DND-41 (cell line): Measurements from ENCODE around the gene MCF2L2.

ENCODE experiments used
- ATAC-seq: fragments of 200-7000 bp; cut with Tn5 transposase; 3 replicates; pipeline ENCODE4 v1.9.1; 2021; ENCODE audit warnings: low read depth; ENCODE audit not compliant: insufficient read depth
- DNase-seq: peaks from one replicate; pipeline ENCODE4 v3.0.0-alpha.2; 2020
- H2AFZ ChIP-seq: 2 replicates; pipeline ENCODE4 v1.6.0; 2012; ENCODE audit warnings: low read depth, low read length
- H3K27ac ChIP-seq: 2 replicates; pipeline ENCODE4 v1.5.1; 2012; ENCODE audit warnings: low read length, inconsistent platforms
- H3K27me3 ChIP-seq: fragments of 200-600 bp; sonication (generic); 2 replicates; pipeline ENCODE4 v1.6.0; 2012; ENCODE audit warnings: low read length, mild to moderate bottlenecking, inconsistent platforms; ENCODE audit not compliant: insufficient read depth, poor library complexity
- H3K36me3 ChIP-seq: 2 replicates; pipeline ENCODE4 v1.5.1; 2012; ENCODE audit warnings: low read length, inconsistent platforms; ENCODE audit not compliant: insufficient read depth
- H3K4me1 ChIP-seq: 2 replicates; pipeline ENCODE4 v1.5.1; 2012; ENCODE audit warnings: mild to moderate bottlenecking, low read length; ENCODE audit not compliant: insufficient read depth
- H3K4me2 ChIP-seq: 2 replicates; pipeline ENCODE4 v1.6.0; 2012; ENCODE audit warnings: mild to moderate bottlenecking, moderate library complexity, low read length, inconsistent platforms; ENCODE audit not compliant: insufficient read depth
- H3K4me3 ChIP-seq, 2 experiments: fragments of 200-600 bp in 1 of 2; shearing (Covaris generic) in 1 of 2; 2 replicates each; pipeline ENCODE4 v1.5.1; 2012 to 2016; ENCODE audit warnings: inconsistent platforms in 2 of 2, low read length in 2 of 2, mild to moderate bottlenecking in 2 of 2, low read depth in 1 of 2, moderate library complexity in 1 of 2
- H3K79me2 ChIP-seq: 2 replicates; pipeline ENCODE4 v1.6.0; 2012; ENCODE audit warnings: low read length, inconsistent platforms; ENCODE audit not compliant: insufficient read depth
- H3K9ac ChIP-seq: 2 replicates; pipeline ENCODE4 v1.6.0; 2012; ENCODE audit warnings: low read depth, mild to moderate bottlenecking, inconsistent platforms, low read length, moderate library complexity
- H3K9me3 ChIP-seq: 2 replicates; pipeline ENCODE4 v1.5.1; 2012; ENCODE audit warnings: low read length, moderate library complexity, mild to moderate bottlenecking, inconsistent platforms; ENCODE audit not compliant: insufficient read depth, severe bottlenecking
- H4K20me1 ChIP-seq: 2 replicates; pipeline ENCODE4 v1.6.0; 2012; ENCODE audit warnings: low read length; ENCODE audit not compliant: insufficient read depth
- EZH2 ChIP-seq: IDR thresholded peaks from 3 replicates; pipeline ENCODE4 v1.6.1; 2012; ENCODE audit warnings: borderline replicate concordance, low read depth, mild to moderate bottlenecking, moderate library complexity, low read length, inconsistent platforms; ENCODE audit not compliant: severe bottlenecking
- TF ChIP-seq, protein P1 (sequence below): IDR thresholded peaks from 2 replicates; pipeline ENCODE4 v1.5.1; 2012; ENCODE audit warnings: borderline replicate concordance, low read length, moderate library complexity, mild to moderate bottlenecking; ENCODE audit not compliant: poor library complexity, severe bottlenecking; ENCODE audit errors: extremely low read depth

MCF2L2 gene

DNA sequence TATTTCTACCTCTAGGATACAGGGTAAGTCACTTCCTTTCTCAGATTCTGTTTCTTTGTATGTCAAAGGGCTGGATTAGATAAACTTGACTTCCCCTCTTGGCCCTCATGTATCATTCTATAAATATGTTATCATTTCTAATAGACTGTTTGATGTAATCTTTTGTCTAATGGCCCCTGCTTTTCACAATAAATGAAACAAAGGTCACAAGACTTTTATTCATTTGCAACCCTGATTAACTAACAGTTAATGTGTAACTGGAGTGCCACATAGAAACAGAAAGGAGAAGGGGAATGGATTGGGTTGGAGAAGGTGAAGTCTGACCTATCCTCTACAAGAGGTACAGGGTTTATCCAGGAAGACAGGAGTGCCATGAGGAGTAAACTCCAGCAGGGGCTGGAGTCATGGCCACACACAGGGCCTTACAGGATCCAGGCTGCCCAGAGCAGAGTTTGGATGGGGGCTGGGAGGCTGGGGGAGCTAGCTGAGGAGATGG is 183.4 kb downstream of the MCF2L2 start:
- Histone ChIP-seq H3K9me3 (peaks cover 17% of the 10 kb centered on the region), H3K4me1 (no peaks in the 10 kb centered on the region), H4K20me1 (no peaks in the 10 kb centered on the region), H3K36me3 (no peaks in the 10 kb centered on the region), H3K79me2 (no peaks in the 10 kb centered on the region), H3K4me3 (no peak overlapping the region), H2AFZ (no peak overlapping the region), H3K4me2 (no peak overlapping the region), H3K9ac (no peak overlapping the region), H3K27ac (no peak overlapping the region), H3K27me3 (peaks cover 3% of the 10 kb centered on the region)
- DNase-seq = no peak
- ATAC-seq = no peak
- TF ChIP-seq, protein P1, sequence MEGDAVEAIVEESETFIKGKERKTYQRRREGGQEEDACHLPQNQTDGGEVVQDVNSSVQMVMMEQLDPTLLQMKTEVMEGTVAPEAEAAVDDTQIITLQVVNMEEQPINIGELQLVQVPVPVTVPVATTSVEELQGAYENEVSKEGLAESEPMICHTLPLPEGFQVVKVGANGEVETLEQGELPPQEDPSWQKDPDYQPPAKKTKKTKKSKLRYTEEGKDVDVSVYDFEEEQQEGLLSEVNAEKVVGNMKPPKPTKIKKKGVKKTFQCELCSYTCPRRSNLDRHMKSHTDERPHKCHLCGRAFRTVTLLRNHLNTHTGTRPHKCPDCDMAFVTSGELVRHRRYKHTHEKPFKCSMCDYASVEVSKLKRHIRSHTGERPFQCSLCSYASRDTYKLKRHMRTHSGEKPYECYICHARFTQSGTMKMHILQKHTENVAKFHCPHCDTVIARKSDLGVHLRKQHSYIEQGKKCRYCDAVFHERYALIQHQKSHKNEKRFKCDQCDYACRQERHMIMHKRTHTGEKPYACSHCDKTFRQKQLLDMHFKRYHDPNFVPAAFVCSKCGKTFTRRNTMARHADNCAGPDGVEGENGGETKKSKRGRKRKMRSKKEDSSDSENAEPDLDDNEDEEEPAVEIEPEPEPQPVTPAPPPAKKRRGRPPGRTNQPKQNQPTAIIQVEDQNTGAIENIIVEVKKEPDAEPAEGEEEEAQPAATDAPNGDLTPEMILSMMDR = no peak
- no peak for TF ChIP-seq EZH2

DNA sequence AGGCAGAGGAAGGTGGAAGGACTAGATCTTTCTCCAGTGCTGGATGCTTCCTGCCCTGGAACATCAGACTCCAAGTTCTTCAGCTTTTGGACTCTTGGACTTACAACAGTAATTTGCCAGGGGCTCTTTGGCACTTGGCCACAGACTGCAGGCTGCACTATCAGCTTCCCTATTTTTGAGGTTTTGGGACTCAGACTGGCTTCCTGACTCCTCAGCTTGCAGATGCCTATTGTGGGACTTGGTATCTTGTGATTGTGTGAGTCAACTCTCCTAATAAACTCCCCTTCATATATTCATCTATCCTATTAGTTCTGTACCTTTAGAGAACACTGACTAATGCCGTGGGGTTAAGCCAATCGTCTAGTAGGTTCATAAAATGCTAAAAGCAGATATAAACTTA is 184.2 kb downstream of the MCF2L2 start:
- no peaks in the 10 kb centered on the region for H3K36me3 ChIP-seq
- H3K4me1 ChIP-seq = no peaks in the 10 kb centered on the region
- H3K4me3 ChIP-seq = no peak overlapping the region
- H3K27me3 ChIP-seq = peaks cover 3% of the 10 kb centered on the region
- H3K79me2 ChIP-seq = no peaks in the 10 kb centered on the region
- DNase-seq (no peak), ATAC-seq (no peak)
- TF ChIP-seq, protein P1 = no peak
- TF ChIP-seq EZH2 = no peak
- peaks cover 17% of the 10 kb centered on the region for H3K9me3 ChIP-seq
- H3K4me2 ChIP-seq = no peak overlapping the region
- no peak overlapping the region for H3K9ac ChIP-seq
- no peak overlapping the region for H2AFZ ChIP-seq
- no peak overlapping the region for H3K27ac ChIP-seq
- no peaks in the 10 kb centered on the region for H4K20me1 ChIP-seq

DNA sequence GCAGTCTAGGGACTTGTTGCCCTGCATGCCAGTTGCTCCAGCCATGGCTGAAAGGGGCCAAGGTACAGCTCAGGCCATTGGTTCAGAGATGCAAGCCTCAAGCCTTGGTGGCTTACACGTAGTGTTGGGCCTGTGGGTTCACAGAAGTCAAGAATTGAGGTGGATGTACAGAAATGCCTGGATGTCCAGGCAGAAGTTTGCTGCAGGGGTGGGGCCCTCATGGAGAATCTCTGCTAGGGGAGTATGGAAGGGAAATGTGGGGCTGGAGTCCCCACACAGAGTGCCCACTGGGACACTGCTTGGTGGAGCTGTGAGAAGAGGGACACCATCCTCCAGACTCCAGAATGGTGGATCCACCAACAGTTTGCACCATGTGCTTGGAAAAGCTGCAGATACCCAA is 186.0 kb downstream of the MCF2L2 start:
- no peak overlapping the region for H2AFZ ChIP-seq
- no peaks in the 10 kb centered on the region for H3K79me2 ChIP-seq
- H3K9ac ChIP-seq = no peak overlapping the region
- H3K4me2 ChIP-seq = no peak overlapping the region
- no peak for TF ChIP-seq EZH2
- TF ChIP-seq, protein P1 = no peak
- peaks cover 17% of the 10 kb centered on the region for H3K9me3 ChIP-seq
- DNase-seq (no peak), ATAC-seq (no peak)
- H3K4me3 ChIP-seq = no peak overlapping the region
- H3K27me3 ChIP-seq = peaks cover 3% of the 10 kb centered on the region
- no peaks in the 10 kb centered on the region for H3K4me1 ChIP-seq
- H3K27ac ChIP-seq = no peak overlapping the region
- H3K36me3 ChIP-seq = no peaks in the 10 kb centered on the region
- no peaks in the 10 kb centered on the region for H4K20me1 ChIP-seq

DNA sequence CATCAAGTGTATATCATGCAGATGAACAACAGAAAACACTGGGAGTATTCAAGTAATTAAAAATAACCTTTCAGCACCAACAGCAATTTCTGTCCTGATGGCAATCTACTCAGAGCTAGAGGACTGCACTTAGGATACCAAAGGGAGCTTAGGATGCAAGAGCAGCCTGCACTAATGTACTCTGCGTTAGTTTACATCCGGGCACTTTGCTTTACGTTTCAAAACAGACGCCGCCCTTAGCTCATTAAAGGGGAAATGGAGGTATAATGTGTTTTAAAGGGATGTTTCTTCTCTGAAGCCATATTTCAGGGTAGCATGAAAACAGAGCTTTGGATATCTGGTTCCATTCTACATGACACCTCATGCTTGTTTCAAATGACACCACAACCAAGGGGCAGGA is 189.4 kb downstream of the MCF2L2 start:
- Histone ChIP-seq H3K9ac (no peak overlapping the region), H2AFZ (no peak overlapping the region), H4K20me1 (no peaks in the 10 kb centered on the region), H3K4me2 (no peak overlapping the region), H3K79me2 (no peaks in the 10 kb centered on the region), H3K4me1 (no peaks in the 10 kb centered on the region), H3K36me3 (no peaks in the 10 kb centered on the region), H3K4me3 (no peak overlapping the region), H3K27me3 (no peaks in the 10 kb centered on the region), H3K27ac (no peak overlapping the region), H3K9me3 (peaks cover 17% of the 10 kb centered on the region)
- ATAC-seq (no peak), DNase-seq (no peak)
- no peak for TF ChIP-seq EZH2
